Nephron (organoid): ENCODE data around the gene COL17A1.

Source experiments
- H3K27ac Mint-ChIP-seq, 3 experiments: 2 replicates each; pipeline ENCODE4 v1.8.0; 2020; ENCODE audit warnings: mixed read lengths in 3 of 3, mild to moderate bottlenecking in 2 of 3, moderate library complexity in 1 of 3
- H3K27me3 Mint-ChIP-seq: 2 replicates; pipeline ENCODE4 v1.8.0; 2021; ENCODE audit warnings: low read depth, mild to moderate bottlenecking, moderate library complexity, mixed read lengths
- H3K36me3 Mint-ChIP-seq: 2 replicates; pipeline ENCODE4 v1.8.0; 2020; ENCODE audit warnings: low read depth, mixed read lengths
- H3K4me1 Mint-ChIP-seq: 2 replicates; pipeline ENCODE4 v1.8.0; 2020; ENCODE audit warnings: mixed read lengths
- H3K4me3 Mint-ChIP-seq, 3 experiments: 2 replicates each; pipeline ENCODE4 v1.8.0; 2020; ENCODE audit warnings: mild to moderate bottlenecking in 3 of 3, mixed read lengths in 3 of 3, moderate library complexity in 2 of 3
- H3K9me3 Mint-ChIP-seq: 2 replicates; pipeline ENCODE4 v1.8.0; 2020; ENCODE audit warnings: mixed read lengths
- CTCF ChIP-seq, 3 experiments: fragments of 200-600 bp; sonication (generic); IDR thresholded peaks; one replicate each; pipeline ENCODE4 v1.5.0; 2021; ENCODE audit warnings: antibody characterized with exemption in 3 of 3; ENCODE audit not compliant: unreplicated experiment in 3 of 3

Gene COL17A1

DNA sequence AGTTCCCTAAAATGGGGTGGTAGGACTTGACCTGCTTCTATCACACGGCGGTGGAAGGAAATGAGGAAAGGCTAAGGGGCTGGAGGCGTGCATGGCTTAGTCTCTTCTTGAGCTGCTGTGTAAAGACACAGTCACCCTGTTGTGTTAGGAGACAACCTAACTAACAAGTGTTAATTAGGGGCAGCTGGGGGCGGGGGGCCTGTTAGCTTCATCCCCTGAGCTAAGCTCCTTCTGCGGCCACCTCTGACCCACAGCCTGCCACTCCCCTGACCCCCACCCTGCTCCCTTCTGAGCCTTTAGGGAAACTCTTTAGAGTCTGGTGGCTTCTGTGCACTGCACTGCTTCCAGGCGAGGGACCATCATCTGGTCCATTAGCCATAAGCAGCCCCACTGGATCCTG lies 28.0 kb downstream of the COL17A1 start:
- no peak overlapping the region for H3K4me3 Mint-ChIP-seq
- H3K36me3 Mint-ChIP-seq, result no peaks in the 10 kb centered on the region
- TF ChIP-seq CTCF (IDR thresholded peaks at IDR 0.05; ENCODE audit: unreplicated experiment in 3 of 3), result no peak
- H3K27ac Mint-ChIP-seq, result no peak overlapping the region
- H3K9me3 Mint-ChIP-seq, result no peaks in the 10 kb centered on the region
- no peaks in the 10 kb centered on the region for H3K4me1 Mint-ChIP-seq
- H3K27me3 Mint-ChIP-seq, result peaks cover 3% of the 10 kb centered on the region

DNA sequence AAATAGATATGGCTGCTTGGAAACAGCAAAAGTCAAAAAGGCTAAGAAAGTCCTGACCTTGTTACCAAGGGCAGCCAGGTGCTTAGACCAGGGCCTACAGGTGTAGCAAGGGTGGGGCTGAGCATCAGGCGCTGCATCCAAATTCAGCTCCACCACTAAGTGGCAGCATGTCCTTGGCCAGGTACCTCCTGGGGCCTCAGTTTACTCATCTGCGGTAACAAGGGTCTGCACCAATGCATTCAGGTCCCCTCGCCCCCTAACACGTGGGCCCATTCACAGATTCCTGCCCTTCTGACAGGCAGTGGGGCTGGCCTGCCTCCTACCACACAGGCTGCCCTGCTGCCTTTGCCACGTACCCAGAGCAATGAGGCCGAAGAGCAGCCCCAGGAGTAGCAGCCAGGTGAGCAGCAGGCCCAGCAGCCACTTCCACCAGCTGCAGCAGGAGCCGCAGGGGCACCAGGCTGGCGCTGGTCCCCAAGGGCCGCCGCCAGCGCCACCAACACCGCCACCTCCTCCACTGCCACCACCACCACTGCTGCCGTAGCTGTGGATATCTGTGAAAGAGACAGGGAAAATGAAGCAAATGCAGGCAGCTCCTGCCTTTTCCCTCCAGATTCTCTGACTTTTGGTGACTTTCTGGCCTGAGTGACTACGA lies 28.9 kb downstream of the COL17A1 start:
- Mint-ChIP-seq H3K9me3 (no peaks in the 10 kb centered on the region), H3K27me3 (peaks cover 3% of the 10 kb centered on the region), H3K4me1 (no peaks in the 10 kb centered on the region), H3K27ac (no peak overlapping the region), H3K36me3 (no peaks in the 10 kb centered on the region), H3K4me3 (no peak overlapping the region)
- TF ChIP-seq CTCF (IDR thresholded peaks at IDR 0.05; ENCODE audit: unreplicated experiment in 3 of 3), result no peak

GRCh38 chr10:104054430-104054829 lies 31.2 kb downstream of the COL17A1 start:
- peaks cover 3% of the 10 kb centered on the region for H3K27me3 Mint-ChIP-seq
- no peak overlapping the region for H3K27ac Mint-ChIP-seq
- peaks cover 5% of the 10 kb centered on the region for H3K4me1 Mint-ChIP-seq
- H3K4me3 Mint-ChIP-seq, result no peak overlapping the region
- H3K9me3 Mint-ChIP-seq, result no peaks in the 10 kb centered on the region
- no peak for TF ChIP-seq CTCF (IDR thresholded peaks at IDR 0.05; ENCODE audit: unreplicated experiment in 3 of 3)
- no peaks in the 10 kb centered on the region for H3K36me3 Mint-ChIP-seq

DNA sequence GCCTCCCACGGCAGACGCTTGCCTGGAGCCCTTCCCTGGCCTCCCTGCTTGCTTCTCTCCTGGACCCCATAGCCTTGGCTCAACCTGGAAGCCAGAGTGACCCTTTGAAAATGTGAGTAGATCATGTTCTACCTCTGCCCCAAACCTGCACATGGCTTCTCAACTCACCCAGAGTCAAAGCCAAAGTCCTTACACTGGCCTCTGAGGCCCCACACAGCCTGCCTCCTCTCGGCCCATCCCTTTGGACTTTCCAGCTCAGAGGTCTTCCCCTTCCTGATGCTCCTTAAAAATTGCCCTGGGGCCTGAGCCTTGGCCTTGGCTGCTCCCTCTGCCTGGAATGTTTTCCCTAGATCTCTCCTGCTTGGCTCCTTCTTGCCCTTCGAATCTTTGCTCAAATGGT lies 32.5 kb downstream of the COL17A1 start:
- Mint-ChIP-seq H3K9me3 (no peaks in the 10 kb centered on the region), H3K36me3 (no peaks in the 10 kb centered on the region), H3K27ac (peak overlapping the region in 1 of 3 experiments; percentile 17), H3K4me3 (no peak overlapping the region), H3K27me3 (peaks cover 6% of the 10 kb centered on the region), H3K4me1 (peaks cover 5% of the 10 kb centered on the region)
- TF ChIP-seq CTCF (IDR thresholded peaks at IDR 0.05; ENCODE audit: unreplicated experiment in 3 of 3), result no peak

GRCh38 chr10:104052431-104052830 lies 33.2 kb downstream of the COL17A1 start:
- Mint-ChIP-seq H3K4me3 (no peak overlapping the region), H3K27ac (no peak overlapping the region), H3K36me3 (no peaks in the 10 kb centered on the region)

More at GRCh38 chr10:104052431-104052830, 33.2 kb downstream of the COL17A1 start:
- peaks cover 5% of the 10 kb centered on the region for H3K4me1 Mint-ChIP-seq
- peaks cover 14% of the 10 kb centered on the region for H3K27me3 Mint-ChIP-seq
- no peak for TF ChIP-seq CTCF (IDR thresholded peaks at IDR 0.05; ENCODE audit: unreplicated experiment in 3 of 3)
- no peaks in the 10 kb centered on the region for H3K9me3 Mint-ChIP-seq
